Gastroesophageal sphincter (tissue), 4 donors: Measurements from ENCODE around the gene CERK. TPM values are rescaled to one million over a fixed set of nuclear protein-coding genes. Genes with fewer than 3 reads are reported as not detected.

Experiments
- ATAC-seq: fragments of 150-250 bp; one replicate; pipeline ENCODE4 v1.9.1; 2016; ENCODE audit warnings: mild to moderate bottlenecking, moderate library complexity
- H3K27ac ChIP-seq, 4 donors: fragments of 200-600 bp; sonication (generic) in 3 of 4; 1 replicate in 3 of 4; 2 replicates in 1 of 4; pipeline ENCODE4 v1.5.1; 2016 to 2019
- H3K27me3 ChIP-seq: fragments of 200-600 bp; sonication (generic); one replicate; pipeline ENCODE4 v1.5.1; 2019
- H3K36me3 ChIP-seq, 2 donors: fragments of 200-600 bp; sonication (generic); one replicate each; pipeline ENCODE4 v1.5.1; 2019; ENCODE audit warnings: control low read depth in 1 of 2
- H3K4me1 ChIP-seq, 3 donors: fragments of 200-600 bp; sonication (generic); 1 replicate in 2 of 3; 2 replicates in 1 of 3; pipeline ENCODE4 v1.5.1; 2016 to 2019; ENCODE audit warnings: control low read depth in 2 of 3
- H3K4me3 ChIP-seq, 2 donors: fragments of 200-600 bp; sonication (generic); one replicate each; pipeline ENCODE4 v1.5.1; 2019; ENCODE audit warnings: mild to moderate bottlenecking in 1 of 2, moderate library complexity in 1 of 2
- H3K9me3 ChIP-seq, 3 donors: fragments of 200-600 bp; sonication (generic); one replicate each; pipeline ENCODE4 v1.5.1; 2017 to 2019; ENCODE audit warnings: control low read depth in 2 of 3
- CTCF ChIP-seq, 4 experiments: fragments of 200-600 bp in 2 of 4; fragments of 450-650 bp in 2 of 4; sonication (generic) in 1 of 4; IDR thresholded peaks; one replicate each; pipeline ENCODE4 v1.5.1; 2017 to 2019; ENCODE audit warnings: antibody characterized with exemption in 4 of 4, mild to moderate bottlenecking in 2 of 4, moderate library complexity in 2 of 4
- EP300 ChIP-seq: sonication (generic); formaldehyde crosslinking; IDR thresholded peaks from one replicate; pipeline ENCODE4 v1.6.1; 2017; ENCODE audit warnings: antibody characterized with exemption, mild to moderate bottlenecking
- POLR2A ChIP-seq, 2 donors: fragments of 450-650 bp; IDR thresholded peaks; one replicate each; pipeline ENCODE4 v1.6.1; 2017; ENCODE audit warnings: antibody characterized with exemption in 2 of 2, mild to moderate bottlenecking in 2 of 2, moderate library complexity in 1 of 2
- POLR2AphosphoS5 ChIP-seq: sonication (generic); formaldehyde crosslinking; IDR thresholded peaks from one replicate; pipeline ENCODE4 v1.6.1; 2017; ENCODE audit warnings: antibody characterized with exemption
- WGBS, 2 donors: methylation state at CpG; one replicate each; pipeline ENCODE4 v1.1.5; 2018; ENCODE audit warnings: low coverage in 1 of 2; 5-methylcytosine and 5-hydroxymethylcytosine counted together
- total RNA-seq, 4 donors: library from RNA; depleted of rRNA; stranded (reverse); fragments of >200 nt; gene quantifications; one replicate each; pipeline ENCODE4 v1.1.0, GENCODE V29; 2016

The CERK gene
- total RNA-seq, 4 donors from 2014 or later, result 44.6 to 55.9 (median 45.6) TPM

GRCh38 chr22:46721501-46722085 lies 16.5 kb downstream of the CERK start:
- H3K27me3 ChIP-seq, result no peaks in the 10 kb centered on the region
- no peak overlapping the region for H3K4me3 ChIP-seq
- peaks cover 0 to 7% (median 0%) of the 10 kb centered on the region in 3 donors for H3K4me1 ChIP-seq
- WGBS, 2 donors, result 71 to 90% methylated on average over 6 to 11 of the region's 16 CpGs
- ATAC-seq, result no peak
- TF ChIP-seq EP300, result no peak
- no peak for TF ChIP-seq POLR2AphosphoS5
- TF ChIP-seq CTCF (IDR thresholded peaks at IDR 0.05), result no peak
- TF ChIP-seq POLR2A (IDR thresholded peaks at IDR 0.05), result no peak
- H3K36me3 ChIP-seq, result peaks cover 0 to 82% of the 10 kb centered on the region in 2 donors
- no peak overlapping the region for H3K27ac ChIP-seq
- H3K9me3 ChIP-seq, result no peaks in the 10 kb centered on the region

- Histone ChIP-seq H3K27ac (no peak overlapping the region), H3K9me3 (no peaks in the 10 kb centered on the region), H3K4me1 (peaks cover 0 to 2% (median 0%) of the 10 kb centered on the region in 3 donors), H3K27me3 (no peaks in the 10 kb centered on the region), H3K4me3 (no peak overlapping the region), H3K36me3 (peaks cover 0 to 84% of the 10 kb centered on the region in 2 donors)
- no peak for TF ChIP-seq POLR2AphosphoS5
- TF ChIP-seq CTCF (IDR thresholded peaks at IDR 0.05), result no peak
- TF ChIP-seq POLR2A (IDR thresholded peaks at IDR 0.05), result no peak
- TF ChIP-seq EP300, result no peak
- WGBS, 2 donors, result 97% methylated on average over 9 of the region's 11 CpGs; no CpG with 5 or more reads in 1 of the 2 donors
- no peak for ATAC-seq
These were observed 18.1 kb downstream of the CERK start for GRCh38 chr22:46719921-46720320.

- TF ChIP-seq CTCF (IDR thresholded peaks at IDR 0.05) (no peak), POLR2A (IDR thresholded peaks at IDR 0.05) (no peak), EP300 (no peak), POLR2AphosphoS5 (no peak)
- H3K27ac ChIP-seq, result peak overlapping the region in 1 of 4 donors; percentile 1
- 36 to 42% methylated on average over 4 of the region's 4 CpGs for WGBS, 2 donors
- ATAC-seq, result peak; percentile 34
- H3K36me3 ChIP-seq, result peaks cover 0 to 75% of the 10 kb centered on the region in 2 donors
- no peaks in the 10 kb centered on the region for H3K27me3 ChIP-seq
- no peaks in the 10 kb centered on the region for H3K9me3 ChIP-seq
- H3K4me1 ChIP-seq, result peaks cover 0 to 13% (median 6%) of the 10 kb centered on the region in 3 donors
- no peak overlapping the region for H3K4me3 ChIP-seq
These were observed 23.5 kb downstream of the CERK start for GRCh38 chr22:46714550-46714949.

GRCh38 chr22:46712288-46712687 lies 25.8 kb downstream of the CERK start:
- no peak overlapping the region for H3K4me3 ChIP-seq
- peaks cover 0 to 75% of the 10 kb centered on the region in 2 donors for H3K36me3 ChIP-seq
- H3K27ac ChIP-seq, result no peak overlapping the region
- H3K27me3 ChIP-seq, result no peaks in the 10 kb centered on the region
- TF ChIP-seq CTCF (IDR thresholded peaks at IDR 0.05), result no peak
- no peak for TF ChIP-seq EP300
- TF ChIP-seq POLR2AphosphoS5, result no peak
- TF ChIP-seq POLR2A (IDR thresholded peaks at IDR 0.05), result no peak
- H3K4me1 ChIP-seq, result peaks cover 0 to 13% (median 6%) of the 10 kb centered on the region in 3 donors
- no peak for ATAC-seq
- 89 to 99% methylated on average over 8 of the region's 8 CpGs for WGBS, 2 donors
- no peaks in the 10 kb centered on the region for H3K9me3 ChIP-seq

- H3K4me1 ChIP-seq, result peaks cover 0 to 13% (median 6%) of the 10 kb centered on the region in 3 donors
- peaks cover 0 to 78% of the 10 kb centered on the region in 2 donors for H3K36me3 ChIP-seq
- no peak overlapping the region for H3K4me3 ChIP-seq
- 83 to 86% methylated on average over 8 to 11 of the region's 11 CpGs for WGBS, 2 donors
- no peaks in the 10 kb centered on the region for H3K27me3 ChIP-seq
- no peak overlapping the region for H3K27ac ChIP-seq
- no peak for ATAC-seq
- no peaks in the 10 kb centered on the region for H3K9me3 ChIP-seq
- TF ChIP-seq EP300 (no peak), POLR2A (IDR thresholded peaks at IDR 0.05) (no peak), CTCF (IDR thresholded peaks at IDR 0.05) (no peak), POLR2AphosphoS5 (no peak)
These were observed 27.2 kb downstream of the CERK start for GRCh38 chr22:46710806-46711205.
